HuH-7 (cell line): ENCODE results near the gene APLF.

Experiments used
- DNase-seq: peaks from one replicate; pipeline ENCODE4 v3.0.0; 2011; ENCODE audit warnings: low spot score

APLF gene, protein sequence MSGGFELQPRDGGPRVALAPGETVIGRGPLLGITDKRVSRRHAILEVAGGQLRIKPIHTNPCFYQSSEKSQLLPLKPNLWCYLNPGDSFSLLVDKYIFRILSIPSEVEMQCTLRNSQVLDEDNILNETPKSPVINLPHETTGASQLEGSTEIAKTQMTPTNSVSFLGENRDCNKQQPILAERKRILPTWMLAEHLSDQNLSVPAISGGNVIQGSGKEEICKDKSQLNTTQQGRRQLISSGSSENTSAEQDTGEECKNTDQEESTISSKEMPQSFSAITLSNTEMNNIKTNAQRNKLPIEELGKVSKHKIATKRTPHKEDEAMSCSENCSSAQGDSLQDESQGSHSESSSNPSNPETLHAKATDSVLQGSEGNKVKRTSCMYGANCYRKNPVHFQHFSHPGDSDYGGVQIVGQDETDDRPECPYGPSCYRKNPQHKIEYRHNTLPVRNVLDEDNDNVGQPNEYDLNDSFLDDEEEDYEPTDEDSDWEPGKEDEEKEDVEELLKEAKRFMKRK

DNA sequence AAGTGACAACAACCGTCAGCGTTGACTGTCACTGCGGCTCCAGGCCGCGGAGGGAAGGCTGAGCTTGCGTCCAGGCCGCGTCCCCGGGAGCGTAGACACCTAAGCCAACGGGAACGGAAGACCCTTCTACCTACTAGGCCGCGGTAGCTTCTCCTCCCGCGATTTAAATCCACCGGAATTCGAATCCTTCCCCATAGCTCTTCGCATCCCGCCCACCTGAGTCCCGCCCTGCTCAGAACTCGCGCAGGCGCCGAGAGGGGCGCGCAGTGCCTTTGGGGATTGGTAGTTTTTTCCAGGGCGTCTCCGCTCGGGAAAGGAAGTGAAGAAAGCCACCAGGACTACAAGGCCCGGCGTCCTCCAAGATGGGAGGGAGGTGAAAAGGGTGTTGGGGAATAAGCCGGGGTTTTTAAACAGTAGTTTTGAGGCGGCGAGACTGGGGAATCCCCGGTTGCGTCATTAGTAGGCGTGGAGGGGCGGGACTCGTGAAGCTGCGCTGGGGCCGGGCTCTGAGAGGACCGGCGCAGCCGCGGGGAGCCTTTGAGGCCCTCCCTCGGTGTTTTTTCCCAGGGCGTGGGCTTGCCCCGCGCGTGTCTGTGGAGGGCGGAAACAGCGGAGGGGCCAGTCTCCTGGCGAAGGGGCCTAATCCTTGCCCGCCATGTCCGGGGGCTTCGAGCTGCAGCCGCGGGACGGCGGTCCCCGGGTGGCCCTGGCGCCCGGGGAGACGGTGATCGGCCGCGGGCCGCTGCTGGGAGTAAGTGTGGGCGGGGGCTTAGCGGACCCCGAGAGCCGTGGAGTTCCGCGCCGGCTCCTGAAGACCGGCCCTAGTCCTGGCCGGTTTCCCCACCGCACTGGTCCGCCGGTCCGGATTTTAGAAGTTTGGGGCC lies at the start of gene APLF, which contains the start of gene FBXO48:
Gene APLF (plus strand): TSS at position 509 of the 884 bp plus-strand sequence. CDS start 147 bp downstream, at position 656.
Gene FBXO48 (minus strand): TSS at position 218 of the 884 bp plus-strand sequence. CDS start 2,149 bp downstream, outside the sequence.
- peak; percentile 92 for DNase-seq

DNA sequence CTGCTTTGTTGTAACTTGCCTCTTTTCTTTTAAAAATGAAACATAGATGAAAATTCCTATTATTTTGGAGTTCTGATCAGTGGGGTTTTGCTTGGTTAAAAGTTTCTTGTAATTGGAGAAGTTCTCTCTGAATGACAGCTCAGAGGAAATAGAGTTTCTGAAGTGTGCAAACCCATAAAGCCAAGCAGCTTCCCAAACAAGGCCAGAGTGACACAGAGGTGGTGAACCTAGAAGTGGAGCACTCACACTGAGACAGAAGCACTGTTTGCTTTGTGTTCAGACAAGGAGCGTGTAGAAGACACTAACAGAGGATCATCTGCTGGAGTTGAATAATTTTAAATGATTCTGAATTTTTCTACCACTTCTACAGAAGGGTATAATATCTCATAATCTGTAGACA lies 49.5 kb upstream of the APLF start:
- DNase-seq = no peak

DNA sequence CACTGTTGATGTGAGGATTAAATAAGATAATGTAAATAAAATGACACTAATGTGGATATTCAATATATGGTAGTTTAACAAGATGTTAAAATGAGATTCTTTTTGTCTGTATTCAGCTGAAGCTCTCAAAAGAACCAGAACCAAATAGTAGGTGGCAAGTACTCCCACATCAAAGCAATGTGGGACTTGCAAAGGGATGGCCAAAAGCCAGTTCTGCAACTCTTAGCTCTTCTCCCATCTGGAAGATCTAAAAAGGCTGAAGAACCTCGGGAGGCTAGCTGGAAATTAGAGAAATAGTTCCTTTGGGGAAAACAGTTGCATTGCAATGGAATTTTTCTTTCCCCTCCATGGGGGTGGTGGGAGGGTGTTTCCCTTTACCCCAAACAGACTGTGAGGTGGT lies 49.0 kb upstream of the APLF start:
- DNase-seq = no peak

GRCh38 chr2:68418855-68419254 lies 48.5 kb upstream of the APLF start:
- DNase-seq = no peak

- DNase-seq = no peak
These were observed 47.0 kb upstream of the APLF start for GRCh38 chr2:68420254-68420910.

DNA sequence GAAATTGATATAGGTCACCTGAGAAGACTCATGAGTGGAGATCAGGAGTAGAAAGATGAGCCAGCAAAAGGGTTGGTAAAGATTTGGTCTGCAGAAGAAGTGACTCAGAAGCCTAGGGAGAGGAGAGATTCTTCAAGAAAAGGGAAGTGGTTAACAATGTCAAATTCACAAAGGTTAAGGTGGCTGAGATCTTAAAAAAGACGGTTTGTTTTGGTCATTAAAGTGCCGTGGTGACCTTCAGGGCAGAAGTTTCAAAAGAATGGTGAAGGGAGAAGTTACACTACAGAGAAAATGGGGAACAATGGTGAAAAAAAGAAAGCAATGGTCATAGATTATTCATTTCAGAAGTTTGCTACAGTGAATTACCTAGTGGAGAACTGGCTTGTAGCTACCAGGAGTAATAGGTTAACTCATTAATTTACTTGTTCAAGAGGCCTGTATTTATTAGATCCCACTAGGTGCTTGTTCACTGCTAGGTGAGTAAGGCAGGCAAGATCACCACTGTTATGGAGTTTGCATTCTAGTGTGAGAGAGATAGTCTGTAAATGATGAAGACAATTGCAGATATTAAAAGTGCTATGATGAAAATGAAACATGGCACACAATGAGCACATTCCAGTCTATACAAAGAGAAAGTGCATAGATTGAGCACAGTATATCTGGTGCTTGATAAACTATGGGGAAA lies 43.3 kb upstream of the APLF start:
- no peak for DNase-seq

DNA sequence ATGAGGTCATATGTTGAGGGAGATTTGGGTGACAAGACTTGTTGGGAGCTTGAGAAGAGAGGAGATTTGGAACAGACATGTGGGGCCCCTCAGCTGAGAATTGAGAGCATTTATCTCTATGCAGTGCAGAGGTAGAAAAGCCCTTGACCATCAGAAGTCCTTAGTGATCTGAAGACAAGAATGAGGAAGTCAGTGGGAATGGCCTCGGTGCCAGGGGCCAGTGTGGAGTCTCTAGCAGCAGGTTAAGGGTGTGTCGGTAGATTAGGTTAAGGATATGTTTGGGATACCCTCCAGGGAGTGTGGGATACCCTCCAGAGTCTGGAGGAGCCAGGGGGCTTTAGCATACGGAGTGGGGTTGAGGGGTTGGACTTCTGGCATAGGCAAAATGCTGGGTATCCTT lies 41.9 kb upstream of the APLF start:
- no peak for DNase-seq

DNA sequence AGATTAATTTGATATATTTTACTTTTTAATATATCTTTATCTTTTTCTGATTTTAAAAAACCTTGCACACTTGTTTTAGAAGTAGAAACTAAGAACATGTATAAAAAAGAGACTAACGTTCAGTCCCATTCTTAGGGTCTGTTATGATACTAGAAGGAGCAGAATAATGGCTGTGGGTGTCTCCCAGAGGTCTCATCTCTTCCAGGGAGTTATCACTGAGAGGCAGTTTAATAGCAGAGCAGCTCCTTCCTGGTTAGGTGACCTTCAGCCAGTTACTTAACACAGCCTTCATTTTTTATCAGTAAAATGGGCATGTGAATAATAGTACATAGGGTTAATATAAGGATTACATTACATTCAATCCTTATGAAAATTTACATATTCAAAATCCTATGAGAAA lies 40.9 kb upstream of the APLF start:
- DNase-seq = no peak

DNA sequence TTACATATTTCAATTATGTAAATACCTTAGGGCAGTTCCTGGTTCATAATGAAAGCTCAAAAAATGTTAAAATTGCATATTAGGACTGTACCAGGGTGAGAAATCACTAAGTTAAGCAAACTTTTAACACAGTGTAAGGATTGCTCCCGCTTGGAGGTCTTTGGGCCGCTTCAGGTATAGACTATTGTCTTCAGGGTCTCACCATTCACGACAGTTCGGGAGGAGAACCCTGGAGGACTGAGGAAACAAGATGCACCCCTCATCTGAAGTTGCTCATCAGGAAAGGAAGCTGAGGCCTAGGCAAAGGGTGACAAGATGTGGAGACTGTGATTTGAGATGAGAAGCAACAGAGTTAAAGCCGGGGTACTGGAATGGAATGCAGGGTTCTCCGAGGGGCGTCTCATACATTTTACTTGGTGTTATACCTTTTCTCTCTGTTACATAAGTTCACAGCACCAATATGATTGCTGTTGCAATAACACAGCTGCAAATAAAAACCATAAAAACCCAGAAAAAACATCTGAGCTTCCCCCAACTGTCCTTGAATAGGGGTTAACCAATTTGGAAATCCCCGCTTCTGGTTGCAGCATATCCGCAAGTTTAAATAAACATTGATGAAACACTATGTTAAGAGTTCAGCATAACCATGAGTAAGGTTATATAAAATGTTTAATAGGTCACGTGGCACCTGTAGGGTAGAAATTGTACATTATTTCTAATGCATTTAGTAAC lies 40.4 kb upstream of the APLF start:
- no peak for DNase-seq

- no peak for DNase-seq
These were observed 39.3 kb upstream of the APLF start for GRCh38 chr2:68428126-68428525.

DNA sequence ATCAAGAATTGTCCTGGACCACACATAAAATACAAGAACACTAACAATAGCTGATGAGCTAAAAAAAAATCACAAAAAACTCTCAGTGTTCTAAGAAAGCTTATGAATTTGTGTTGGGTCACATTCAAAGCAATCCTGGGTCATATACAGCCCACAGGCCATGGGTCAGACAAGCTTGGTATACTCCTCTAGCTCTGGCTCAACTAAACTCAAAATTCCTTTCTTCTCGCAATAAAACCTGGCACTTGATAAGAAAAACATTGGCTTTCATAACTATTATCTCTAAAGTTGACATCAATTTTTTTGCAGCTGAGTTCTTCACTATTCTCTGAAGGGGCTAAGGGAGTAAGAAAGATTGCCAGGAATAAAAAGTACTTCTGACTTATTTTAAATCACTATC lies 38.6 kb upstream of the APLF start:
- no peak for DNase-seq

GRCh38 chr2:68429311-68429826 lies 38.0 kb upstream of the APLF start:
- DNase-seq = no peak

DNA sequence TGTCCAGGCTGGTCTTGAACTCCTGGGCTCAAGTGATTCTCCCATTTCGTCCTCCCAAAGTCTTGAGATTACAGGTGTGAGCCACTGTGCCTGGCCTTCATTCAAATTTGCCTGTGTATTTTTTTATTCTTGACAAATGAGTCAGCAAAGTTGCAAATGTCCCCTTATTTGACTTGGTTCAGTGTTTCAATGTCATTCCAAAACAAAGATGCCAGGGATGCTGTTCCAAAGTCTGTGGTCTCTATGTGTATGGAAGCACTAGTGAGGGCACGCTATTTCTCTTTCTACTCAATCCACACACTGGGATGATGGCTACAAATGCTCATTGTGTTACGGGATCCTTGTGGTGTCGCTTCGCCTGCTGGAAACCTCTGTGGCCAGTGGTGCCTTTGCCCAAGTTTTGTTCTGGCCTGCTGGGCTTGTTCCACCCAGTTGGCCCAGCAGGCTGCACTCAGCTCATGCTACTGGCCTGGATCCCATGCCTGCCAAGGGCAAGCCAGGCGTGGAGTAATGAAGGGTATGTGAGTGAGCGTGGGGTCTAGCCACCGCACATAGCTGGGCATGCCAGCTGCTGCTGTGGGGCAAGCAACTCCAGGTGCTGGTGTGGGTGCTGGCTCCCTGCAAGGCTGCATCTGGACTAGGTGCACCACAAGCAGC lies 35.9 kb upstream of the APLF start:
- DNase-seq = no peak

- no peak for DNase-seq
These were observed 34.4 kb upstream of the APLF start for GRCh38 chr2:68432696-68433658.

- no peak for DNase-seq
These were observed 32.4 kb upstream of the APLF start for GRCh38 chr2:68434981-68435380.

DNA sequence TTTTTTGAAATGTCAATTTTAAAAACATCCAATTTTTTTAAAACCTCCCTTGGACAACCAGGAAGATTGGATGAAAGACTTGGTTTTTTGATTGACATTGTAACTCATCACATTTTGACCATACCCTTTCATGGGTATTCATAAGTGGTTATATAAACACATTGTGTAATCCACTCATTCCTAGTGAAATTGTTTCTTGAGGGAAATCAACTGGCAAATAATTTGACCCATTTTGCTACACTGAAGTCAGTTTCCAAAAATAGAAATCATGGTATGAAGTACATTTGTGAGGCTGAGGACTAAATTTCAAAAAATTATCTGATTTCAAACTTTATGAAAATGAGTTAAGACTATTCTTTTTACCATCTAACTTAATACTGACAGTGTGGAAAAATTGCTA lies 31.8 kb upstream of the APLF start:
- DNase-seq = no peak

DNA sequence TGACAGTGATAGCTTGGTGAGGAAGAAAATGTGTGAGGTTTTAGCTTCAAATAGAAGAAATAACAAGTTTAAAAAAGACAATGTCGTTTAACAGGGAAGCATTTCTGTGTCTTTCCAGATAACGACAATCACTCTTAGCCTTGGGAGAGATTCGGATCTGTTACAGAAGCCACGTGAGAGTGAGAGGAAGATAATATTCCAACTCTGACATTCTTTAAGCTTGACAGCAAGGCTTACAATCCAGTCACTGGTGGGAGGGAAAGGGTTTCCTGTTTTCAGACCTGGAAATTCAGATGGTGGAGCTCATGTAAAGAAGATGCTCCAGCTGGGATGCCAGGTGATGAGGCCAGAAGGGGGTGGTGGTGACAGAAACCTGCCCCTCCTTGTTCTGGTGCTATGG lies 31.1 kb upstream of the APLF start:
- DNase-seq = no peak

- DNase-seq = no peak
These were observed 28.7 kb upstream of the APLF start for GRCh38 chr2:68438455-68439303.
